Activated CD8-positive, alpha-beta T cell treated with anti-CD3 and anti-CD28 coated beads, Interleukin-2, amount 10 ng/mL, durations not matched to agents 7 days and 5 days (primary cell): ENCODE data around the gene BBS9. TPM values are rescaled to one million over a fixed set of nuclear protein-coding genes. Genes with fewer than 3 reads are reported as not detected.

ENCODE experiments used
- ATAC-seq: fragments of 150-1000 bp; cut with Tn5 transposase; one replicate; pipeline ENCODE4 v1.10.0; 2021; ENCODE audit warnings: moderate library complexity
- CTCF ChIA-PET: fragments of 350-600 bp; sonication (Branson Sonifier 250); formaldehyde crosslinking; loops from one replicate; lab custom pipeline; 2021; ENCODE audit warnings: antibody characterized with exemption; lab: Charles Lee
- POLR2A ChIA-PET: fragments of 350-600 bp; sonication (Branson Sonifier 250); formaldehyde crosslinking; loops from one replicate; lab custom pipeline; 2021; ENCODE audit warnings: antibody characterized with exemption; lab: Charles Lee
- DNase-seq: peaks from one replicate; pipeline ENCODE4 v3.0.0-alpha.2; 2020
- H3K27ac Mint-ChIP-seq: one replicate; pipeline ENCODE4 v1.8.0; 2021; ENCODE audit warnings: mild to moderate bottlenecking, mixed read lengths
- H3K27me3 Mint-ChIP-seq: one replicate; pipeline ENCODE4 v1.8.0; 2021; ENCODE audit warnings: low read depth, mixed read lengths
- H3K36me3 Mint-ChIP-seq: one replicate; pipeline ENCODE4 v1.8.0; 2021; ENCODE audit warnings: low read depth, mixed read lengths
- H3K4me1 Mint-ChIP-seq: one replicate; pipeline ENCODE4 v1.8.0; 2021; ENCODE audit warnings: low read depth, mixed read lengths
- H3K4me3 Mint-ChIP-seq: one replicate; pipeline ENCODE4 v1.8.0; 2021; ENCODE audit warnings: mild to moderate bottlenecking, mixed read lengths
- H3K9me3 Mint-ChIP-seq: one replicate; pipeline ENCODE4 v1.8.0; 2022; ENCODE audit warnings: mixed read lengths; ENCODE audit not compliant: insufficient read depth
- total RNA-seq, 2 experiments: library from RNA; stranded (reverse); gene quantifications; one replicate each; pipeline ENCODE4 v1.2.3, GENCODE V29; 2021

BBS9 gene
- total RNA-seq, 2 experiments from 2014 or later = 7.9 to 11.8 TPM

DNA sequence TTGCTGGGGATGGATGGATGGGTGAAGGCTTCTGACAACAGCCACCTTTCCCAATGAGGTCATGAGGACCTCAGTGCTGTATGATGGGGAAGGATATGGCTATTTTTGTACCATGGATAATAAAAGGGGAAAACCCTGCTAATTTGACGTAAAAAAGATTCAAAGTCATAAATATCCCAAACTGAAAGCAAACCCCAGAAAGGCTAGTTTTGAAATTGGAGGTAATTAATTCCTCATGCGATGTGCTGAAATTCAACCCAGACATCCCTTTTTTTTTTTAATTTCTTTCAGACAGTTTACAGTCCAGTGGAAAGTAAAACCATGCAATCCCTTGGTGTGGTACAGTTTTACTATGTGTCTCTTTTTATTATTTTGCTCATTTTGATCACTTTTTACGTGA, 521.5 kb downstream of the BBS9 start:
- H3K27me3 Mint-ChIP-seq = no peaks in the 10 kb centered on the region
- H3K4me1 Mint-ChIP-seq = no peaks in the 10 kb centered on the region
- no peak overlapping the region for H3K4me3 Mint-ChIP-seq
- DNase-seq = no peak
- POLR2A ChIA-PET = no interaction called here
- no peaks in the 10 kb centered on the region for H3K9me3 Mint-ChIP-seq
- ATAC-seq = no peak
- no peak overlapping the region for H3K27ac Mint-ChIP-seq
- no peaks in the 10 kb centered on the region for H3K36me3 Mint-ChIP-seq
- CTCF ChIA-PET = no interaction called here

DNA sequence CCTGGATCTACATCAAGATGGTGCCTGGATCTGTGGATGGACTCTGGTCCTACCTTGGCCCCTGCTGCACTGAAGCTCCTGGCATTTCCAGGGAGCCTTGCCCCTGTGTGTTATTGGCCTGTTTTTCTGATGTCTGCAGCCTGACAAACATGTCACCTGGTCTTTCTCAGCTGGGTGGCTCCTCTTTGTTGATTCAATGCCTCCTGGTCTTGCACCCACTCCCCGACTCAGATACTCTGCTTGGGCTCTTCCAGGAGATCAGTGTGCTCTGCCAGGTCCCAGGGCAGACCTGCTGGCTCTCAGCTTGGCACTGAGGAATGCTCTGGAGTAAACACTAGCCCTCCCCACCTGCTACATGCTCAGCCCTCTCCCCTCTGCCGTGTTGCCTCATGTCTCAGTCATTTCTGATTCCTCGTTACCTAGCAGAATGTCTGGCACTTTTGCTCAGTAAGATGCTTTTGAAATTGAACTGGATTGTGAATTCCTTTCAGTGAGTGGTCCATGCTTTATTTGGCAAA, 522.7 kb downstream of the BBS9 start:
- Mint-ChIP-seq H3K27me3 (no peaks in the 10 kb centered on the region), H3K9me3 (no peaks in the 10 kb centered on the region), H3K27ac (no peak overlapping the region), H3K4me1 (no peaks in the 10 kb centered on the region), H3K36me3 (no peaks in the 10 kb centered on the region), H3K4me3 (no peak overlapping the region)
- POLR2A ChIA-PET = no interaction called here
- CTCF ChIA-PET = no interaction called here
- ATAC-seq (no peak), DNase-seq (no peak)

DNA sequence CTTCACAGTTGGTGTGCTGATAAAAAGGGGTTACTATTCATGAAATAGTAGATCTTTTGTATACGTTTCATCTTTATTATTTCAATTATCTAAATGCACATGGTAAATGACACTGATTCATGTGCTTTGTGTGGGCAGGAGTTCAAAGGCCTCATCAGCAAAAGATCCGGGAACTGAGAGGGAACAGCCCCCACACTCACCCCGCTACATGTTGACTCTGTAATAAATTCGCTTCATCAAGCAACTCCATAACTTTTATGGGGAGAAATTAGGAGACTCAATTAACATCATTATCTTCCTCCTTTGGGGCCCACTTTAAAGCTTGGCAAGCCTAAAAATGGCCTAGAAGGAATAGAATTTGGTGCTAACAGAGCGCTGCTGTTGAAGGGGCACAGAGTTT, 525.3 kb downstream of the BBS9 start:
- no peaks in the 10 kb centered on the region for H3K4me1 Mint-ChIP-seq
- no peak overlapping the region for H3K27ac Mint-ChIP-seq
- CTCF ChIA-PET = no interaction called here
- DNase-seq (no peak), ATAC-seq (no peak)
- POLR2A ChIA-PET = no interaction called here
- H3K36me3 Mint-ChIP-seq = no peaks in the 10 kb centered on the region
- H3K4me3 Mint-ChIP-seq = no peak overlapping the region
- no peaks in the 10 kb centered on the region for H3K9me3 Mint-ChIP-seq
- no peaks in the 10 kb centered on the region for H3K27me3 Mint-ChIP-seq

Other genes with a start within 250 kb of the BBS9 start
- 10 to 100 TPM; 37.4 to 37.8 TPM for gene KBTBD2, start 237.8 kb upstream of the BBS9 start, total RNA-seq
- under 1 TPM; 0.55 to 0.58 TPM for gene FKBP9, start 172.1 kb upstream of the BBS9 start, total RNA-seq
- 10 to 100 TPM; 44.4 to 45.8 TPM for gene NT5C3A, start 66.8 kb upstream of the BBS9 start, total RNA-seq
- 10 to 100 TPM in 1 of 2 experiments, 1 to 10 TPM in 1; 9.6 to 11.8 TPM for gene RP9, start 20.2 kb upstream of the BBS9 start, total RNA-seq